ENCODE results near the gene PRADC1. TPM values are rescaled to one million over a fixed set of nuclear protein-coding genes. Genes with fewer than 3 reads are reported as not detected.

Gene PRADC1
- total RNA-seq, 4 donors from 2014 or later = 18.6 to 54.8 (median 27.1) TPM

GRCh38 chr2:73208258-73208657 is 24.8 kb downstream of the PRADC1 start:
- TF ChIP-seq, protein P1, sequence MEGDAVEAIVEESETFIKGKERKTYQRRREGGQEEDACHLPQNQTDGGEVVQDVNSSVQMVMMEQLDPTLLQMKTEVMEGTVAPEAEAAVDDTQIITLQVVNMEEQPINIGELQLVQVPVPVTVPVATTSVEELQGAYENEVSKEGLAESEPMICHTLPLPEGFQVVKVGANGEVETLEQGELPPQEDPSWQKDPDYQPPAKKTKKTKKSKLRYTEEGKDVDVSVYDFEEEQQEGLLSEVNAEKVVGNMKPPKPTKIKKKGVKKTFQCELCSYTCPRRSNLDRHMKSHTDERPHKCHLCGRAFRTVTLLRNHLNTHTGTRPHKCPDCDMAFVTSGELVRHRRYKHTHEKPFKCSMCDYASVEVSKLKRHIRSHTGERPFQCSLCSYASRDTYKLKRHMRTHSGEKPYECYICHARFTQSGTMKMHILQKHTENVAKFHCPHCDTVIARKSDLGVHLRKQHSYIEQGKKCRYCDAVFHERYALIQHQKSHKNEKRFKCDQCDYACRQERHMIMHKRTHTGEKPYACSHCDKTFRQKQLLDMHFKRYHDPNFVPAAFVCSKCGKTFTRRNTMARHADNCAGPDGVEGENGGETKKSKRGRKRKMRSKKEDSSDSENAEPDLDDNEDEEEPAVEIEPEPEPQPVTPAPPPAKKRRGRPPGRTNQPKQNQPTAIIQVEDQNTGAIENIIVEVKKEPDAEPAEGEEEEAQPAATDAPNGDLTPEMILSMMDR (IDR thresholded peaks at IDR 0.05; ENCODE audit: low read depth) = no peak

- TF ChIP-seq, protein P1 (IDR thresholded peaks at IDR 0.05; ENCODE audit: low read depth) = no peak
These were observed 27.4 kb downstream of the PRADC1 start for GRCh38 chr2:73205611-73206010.

DNA sequence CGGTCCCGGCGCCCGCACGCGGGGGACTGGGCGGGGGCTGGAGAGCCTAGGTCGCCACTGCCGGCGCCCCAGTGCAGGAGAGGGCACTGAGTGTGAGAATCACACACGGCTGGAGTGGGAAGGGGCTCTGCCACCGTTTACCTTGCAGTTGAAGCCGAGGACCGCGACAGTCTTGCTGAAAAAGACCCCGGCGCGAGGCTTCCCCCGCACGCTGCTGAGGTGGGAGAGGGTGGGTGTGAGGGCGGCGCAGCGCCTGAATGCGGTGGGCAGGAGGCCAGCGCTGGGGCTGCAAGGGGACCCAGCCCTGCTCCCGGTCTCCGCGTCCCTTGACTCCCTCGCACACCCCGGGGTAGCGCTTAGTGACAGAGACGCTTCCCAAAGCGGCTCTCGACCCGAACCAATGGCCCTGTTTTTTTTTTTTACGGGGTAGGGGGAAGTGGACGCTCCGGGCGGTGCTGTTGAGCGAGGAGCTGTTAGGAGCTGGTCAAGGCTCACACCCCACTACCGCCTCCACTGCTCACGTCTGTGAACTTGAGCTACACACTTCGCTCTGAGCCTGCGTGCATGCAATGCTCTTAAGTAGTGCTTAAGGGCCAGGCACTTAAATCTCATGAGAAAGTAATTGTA is 29.9 kb downstream of the PRADC1 start:
- TF ChIP-seq, protein P1 (IDR thresholded peaks at IDR 0.05; ENCODE audit: low read depth) = no peak

GRCh38 chr2:73202156-73203054 is 30.6 kb downstream of the PRADC1 start, which contains the start of gene NOTO:
NOTO (plus strand) TSS chr2:73202574; CDS start chr2:73202667, 93 bp downstream.
- TF ChIP-seq, protein P1 (IDR thresholded peaks at IDR 0.05; ENCODE audit: low read depth) = no peak

DNA sequence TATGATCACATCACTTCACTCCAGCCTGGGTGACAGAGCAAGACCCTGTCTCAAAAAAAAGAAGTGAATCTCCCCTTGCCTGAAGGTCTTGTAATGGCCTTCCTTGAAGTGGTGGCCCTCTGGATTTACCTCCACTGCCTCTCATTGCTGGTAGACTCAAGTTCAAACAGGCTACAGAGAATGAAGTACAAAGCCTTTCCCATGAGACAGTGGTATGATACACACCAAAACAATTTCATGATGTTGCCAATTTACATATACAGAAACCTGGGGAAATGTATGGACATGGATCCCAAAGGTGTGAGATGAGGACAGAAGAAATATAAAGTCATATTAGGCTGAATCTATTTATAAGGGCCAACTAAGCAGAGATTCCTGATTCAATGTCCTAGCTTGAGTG is 35.5 kb downstream of the PRADC1 start:
- TF ChIP-seq, protein P1 (IDR thresholded peaks at IDR 0.05; ENCODE audit: low read depth) = no peak

GRCh38 chr2:73187549-73187948 is 45.5 kb downstream of the PRADC1 start:
- TF ChIP-seq, protein P1 (IDR thresholded peaks at IDR 0.05; ENCODE audit: low read depth) = no peak

DNA sequence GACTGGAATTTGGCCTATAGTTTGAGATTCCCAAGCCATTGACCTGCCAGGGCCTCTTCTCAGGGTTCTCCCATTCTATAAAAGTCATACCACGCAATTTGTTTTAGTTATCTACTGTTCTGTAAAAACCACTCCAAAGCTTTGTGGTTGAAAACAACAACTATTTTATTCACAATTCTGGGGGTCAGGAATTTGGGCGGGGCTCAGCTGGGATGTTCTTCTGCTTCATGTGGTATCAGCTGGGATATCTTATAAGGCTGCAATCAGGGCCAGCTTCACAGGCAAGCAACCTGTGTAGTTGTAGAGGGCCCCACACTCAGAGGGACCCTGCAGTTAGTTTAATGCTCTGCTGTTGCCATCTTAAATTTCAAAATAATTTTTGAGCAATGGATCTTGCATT is 47.1 kb downstream of the PRADC1 start:
- TF ChIP-seq, protein P1 (IDR thresholded peaks at IDR 0.05; ENCODE audit: low read depth) = no peak

Data from subcutaneous adipose tissue (tissue), 4 donors.